Measurements from ENCODE around the gene AKIRIN2. TPM values are rescaled to one million over a fixed set of nuclear protein-coding genes. Genes with fewer than 3 reads are reported as not detected.

AKIRIN2 gene
- total and polyA plus RNA-seq, 9 of the 15 experiments (the other 6 are each of a cell fraction or from before 2014, with no cell fraction given) = 5.8 to 63.9 (median 28.1) TPM

DNA sequence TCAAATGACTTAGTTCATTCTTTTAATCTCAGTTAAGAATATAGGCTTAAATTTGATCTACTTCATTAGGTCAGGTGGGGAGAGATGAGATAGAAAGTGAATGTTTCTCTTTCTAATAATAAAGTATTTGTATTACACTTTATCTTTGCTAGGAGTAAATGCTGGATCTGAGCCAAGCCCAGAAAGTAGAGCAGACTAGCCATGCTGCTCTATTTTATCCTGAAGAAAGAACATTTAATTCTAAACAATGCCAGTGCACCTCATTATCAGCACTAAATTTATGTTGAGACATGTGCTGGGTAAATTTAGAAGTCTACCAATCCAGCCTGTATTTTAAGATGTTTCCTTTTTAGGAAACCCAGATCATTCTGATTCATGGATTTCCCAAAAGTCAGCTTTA is 43.5 kb downstream of the AKIRIN2 start:
- TF ChIP-seq CREB1 (IDR thresholded peaks at IDR 0.05) (no peak), CREB1 (CRISPR knock-in tag; IDR thresholded peaks at IDR 0.05) (no peak), NFIC (IDR thresholded peaks at IDR 0.05) (peak; percentile 41; the same call in 1 of the 2 replicates)
- Histone ChIP-seq H3K4me1 (replicated peaks in 1 of 2; ENCODE audit: control insufficient read depth in 2 of 2, insufficient read depth in 2 of 2, low read length in 2 of 2) (no peaks in the 10 kb centered on the region), H3K27ac (ENCODE audit: extremely low read depth, low read depth, low read length) (no peak overlapping the region), H3K9me1 (ENCODE audit: control insufficient read depth, insufficient read depth, low read length) (no peaks in the 10 kb centered on the region), H2AFZ (ENCODE audit: low read depth, low read length) (no peak overlapping the region), H3K27me3 (ENCODE audit: control insufficient read depth in 2 of 2, insufficient read depth in 2 of 2, low read length in 2 of 2) (no peaks in the 10 kb centered on the region), H3K9ac (ENCODE audit: insufficient read depth in 1 of 2, low read depth in 2 of 2, low read length in 2 of 2) (no peak overlapping the region), H3K4me2 (ENCODE audit: insufficient read depth, low read length) (no peak overlapping the region), H3K9me3 (replicated peaks; ENCODE audit: control insufficient read depth, insufficient read depth, low read depth, low read length) (no peaks in the 10 kb centered on the region), H3K4me3 (no peak overlapping the region), H4K20me1 (replicated peaks; ENCODE audit: control insufficient read depth, insufficient read depth, low read length) (no peaks in the 10 kb centered on the region), H3K79me2 (ENCODE audit: control insufficient read depth, insufficient read depth, low read length) (no peaks in the 10 kb centered on the region), H3K36me3 (ENCODE audit: control insufficient read depth, insufficient read depth, low read length) (peaks cover 66% of the 10 kb centered on the region; the same call in 2 of the 3 replicates)
- DNase-seq (ENCODE audit: extremely low read depth in 1 of 4, low spot score in 3 of 4) = peak in 1 of 4 experiments; percentile 15
- in situ Hi-C loops (cut with MboI) (no loop called here), intact Hi-C loops (cut with micrococcal nuclease) (no loop called here)
- BruUV-seq (replicated peaks) = no TSS peak
- POLR2A ChIA-PET = no interaction called here
- FAIRE-seq = no peak
- CTCF ChIA-PET (ENCODE audit: low intra/inter-chr PET ratio) = no interaction called here
- ATAC-seq = no peak

GRCh38 chr6:87656857-87657256 is 45.2 kb downstream of the AKIRIN2 start:
- BruUV-seq (replicated peaks) = no TSS peak
- no peak for ATAC-seq

More at GRCh38 chr6:87656857-87657256, 45.2 kb downstream of the AKIRIN2 start:
- TF ChIP-seq RBM25 (IDR thresholded peaks at IDR 0.05; ENCODE audit: low read depth, low read length, severe bottlenecking) (no peak), HMGN3 (IDR thresholded peaks at IDR 0.05; ENCODE audit: borderline replicate concordance, extremely low read depth, insufficient read length, low read depth, low read length) (no peak)
- Histone ChIP-seq H4K20me1 (replicated peaks; ENCODE audit: control insufficient read depth, insufficient read depth, low read length) (no peaks in the 10 kb centered on the region), H3K9ac (ENCODE audit: insufficient read depth in 1 of 2, low read depth in 2 of 2, low read length in 2 of 2) (no peak overlapping the region), H2AFZ (ENCODE audit: low read depth, low read length) (no peak overlapping the region), H3K36me3 (ENCODE audit: control insufficient read depth, insufficient read depth, low read length) (peaks cover 72% of the 10 kb centered on the region; the same call in 2 of the 3 replicates), H3K27me3 (ENCODE audit: control insufficient read depth in 2 of 2, insufficient read depth in 2 of 2, low read length in 2 of 2) (no peaks in the 10 kb centered on the region), H3K4me2 (ENCODE audit: insufficient read depth, low read length) (no peak overlapping the region), H3K27ac (ENCODE audit: extremely low read depth, low read depth, low read length) (no peak overlapping the region), H3K4me3 (no peak overlapping the region), H3K9me3 (replicated peaks; ENCODE audit: control insufficient read depth, insufficient read depth, low read depth, low read length) (no peaks in the 10 kb centered on the region), H3K79me2 (ENCODE audit: control insufficient read depth, insufficient read depth, low read length) (no peaks in the 10 kb centered on the region), H3K4me1 (replicated peaks in 1 of 2; ENCODE audit: control insufficient read depth in 2 of 2, insufficient read depth in 2 of 2, low read length in 2 of 2) (no peaks in the 10 kb centered on the region), H3K9me1 (ENCODE audit: control insufficient read depth, insufficient read depth, low read length) (no peaks in the 10 kb centered on the region)
- in situ Hi-C loops (cut with MboI) = no loop called here
- CTCF ChIA-PET (ENCODE audit: low intra/inter-chr PET ratio) = no interaction called here
- POLR2A ChIA-PET = interaction anchor here (0.6 to 1.0 kb wide), 3 partner anchors 42 to 1237 kb away, joined by 3 read pairs; no protein-coding TSS in a partner anchor
- FAIRE-seq (no peak), DNase-seq (ENCODE audit: extremely low read depth in 1 of 4, low spot score in 3 of 4) (no peak)
- intact Hi-C loops (cut with micrococcal nuclease) = no loop called here
